GM19452 (cell line): ENCODE results near the gene ERC1.
"Not testable (repeated sequence)": the region's sequence is repeated elsewhere in the genome, so short reads cannot be mapped to it uniquely, and the experiment has no call there.

Source experiments
- ATAC-seq: cut with Tn5 transposase; IDR thresholded peaks from one replicate; pipeline ENCODE4 v1.9.1; 2021; ENCODE audit not compliant: unreplicated experiment

Gene ERC1

GRCh38 chr12:1117371-1117770 is 126.3 kb downstream of the ERC1 start:
- ATAC-seq, result no peak

GRCh38 chr12:1117970-1118563 is 127.0 kb downstream of the ERC1 start:
- ATAC-seq, result no peak

DNA sequence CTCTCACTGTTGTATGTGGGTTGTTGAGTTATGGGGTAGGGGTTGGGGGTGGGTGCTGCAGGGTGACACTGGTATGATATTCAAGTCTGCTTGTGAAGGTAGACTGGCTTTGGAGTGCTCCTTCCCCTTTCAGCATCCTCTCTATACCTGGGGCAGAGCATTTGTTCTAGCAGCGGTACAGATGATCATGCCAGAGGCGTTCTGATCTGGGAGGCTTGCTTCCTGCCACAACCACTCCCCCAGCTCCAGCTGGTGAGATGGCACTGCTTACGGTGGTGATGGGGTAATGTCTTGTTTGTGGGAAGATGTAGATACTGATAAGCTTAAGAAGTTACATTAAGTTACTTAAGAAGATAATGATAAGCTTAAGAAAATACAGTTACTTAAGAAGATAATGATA is 131.8 kb downstream of the ERC1 start:
- ATAC-seq, result no peak

- no peak for ATAC-seq
These were observed 135.1 kb downstream of the ERC1 start for GRCh38 chr12:1126091-1126490.

GRCh38 chr12:1127021-1127420 is 136.0 kb downstream of the ERC1 start:
- no peak for ATAC-seq

DNA sequence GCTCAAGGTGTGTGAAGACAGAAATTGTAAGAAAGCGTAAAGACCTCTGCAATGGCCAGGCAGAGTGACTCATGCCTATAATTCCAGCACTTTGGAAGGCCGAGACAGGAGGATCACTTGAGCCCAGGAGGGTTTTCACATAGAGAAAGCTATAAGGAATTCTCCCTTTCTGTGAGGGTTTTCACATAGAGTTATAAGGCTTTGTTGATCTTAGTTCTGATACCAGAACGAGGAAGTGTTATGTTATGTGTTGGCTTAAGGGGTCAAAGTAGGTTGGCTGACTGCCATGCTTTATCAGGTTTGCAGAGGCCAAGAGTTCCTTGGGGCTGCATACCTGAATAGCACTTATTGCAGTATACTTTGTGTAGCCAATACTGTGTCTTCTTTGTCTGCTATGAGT is 139.1 kb downstream of the ERC1 start:
- ATAC-seq, result no peak

DNA sequence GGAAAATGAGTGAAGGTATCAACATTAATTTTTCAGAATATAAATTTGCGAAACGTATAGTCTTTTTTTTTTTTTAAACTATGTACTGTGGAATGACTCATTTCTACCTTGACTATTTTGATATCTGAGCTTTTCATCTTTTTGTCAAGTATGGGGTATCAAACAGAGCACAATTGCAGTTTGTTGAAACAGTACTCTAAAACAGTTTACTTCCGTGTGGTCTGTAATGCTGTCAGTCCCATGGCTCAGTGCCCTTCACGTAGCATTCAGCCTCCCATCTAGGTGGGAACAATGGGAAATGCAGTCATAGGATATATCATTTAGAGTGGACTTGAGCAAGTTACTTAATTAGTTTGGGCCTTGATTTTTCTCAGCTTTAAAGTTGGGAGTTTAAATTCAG is 139.5 kb downstream of the ERC1 start:
- no peak for ATAC-seq

- ATAC-seq, result no peak
These were observed 140.8 kb downstream of the ERC1 start for GRCh38 chr12:1131811-1132224.

DNA sequence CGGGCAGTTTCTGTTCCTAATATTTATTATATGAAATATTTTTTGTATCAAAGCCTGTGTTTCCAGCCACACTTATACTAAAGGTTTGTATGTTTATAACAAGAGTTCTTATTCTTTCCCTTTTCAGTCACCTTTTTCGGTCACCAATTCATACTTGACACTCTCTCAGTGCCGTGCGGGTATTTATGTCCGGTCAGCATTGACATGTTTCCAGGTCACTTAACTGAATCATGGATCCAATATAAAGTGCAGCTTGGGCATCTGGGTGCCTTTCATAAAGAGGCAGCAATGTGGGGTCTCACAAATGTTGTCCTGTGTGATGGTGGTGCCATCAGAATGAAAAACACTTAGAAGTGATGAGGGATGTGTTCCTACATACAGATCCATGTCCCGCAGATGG is 141.3 kb downstream of the ERC1 start:
- ATAC-seq, result no peak

GRCh38 chr12:1138691-1139090 is 147.7 kb downstream of the ERC1 start:
- ATAC-seq, result no peak

DNA sequence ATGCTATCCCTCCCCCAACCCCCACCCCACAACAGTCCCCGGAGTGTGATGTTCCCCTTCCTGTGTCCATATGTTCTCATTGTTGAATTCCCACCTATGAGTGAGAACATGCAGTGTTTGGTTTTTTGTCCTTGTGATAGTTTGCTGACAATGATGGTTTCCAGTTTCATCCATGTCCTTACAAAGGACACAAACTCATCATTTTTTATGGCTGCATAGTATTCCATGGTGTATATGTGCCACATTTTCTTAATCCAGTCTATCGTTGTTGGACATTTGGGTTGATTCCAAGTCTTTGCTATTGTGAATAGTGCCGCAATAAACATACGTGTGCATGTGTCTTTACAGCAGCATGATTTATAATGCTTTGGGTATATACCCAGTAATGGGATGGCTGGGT is 155.7 kb downstream of the ERC1 start:
- ATAC-seq, result not testable (repeated sequence)

GRCh38 chr12:1147821-1148220 is 156.8 kb downstream of the ERC1 start:
- ATAC-seq, result no peak

GRCh38 chr12:1157046-1157445 is 166.0 kb downstream of the ERC1 start:
- no peak for ATAC-seq

DNA sequence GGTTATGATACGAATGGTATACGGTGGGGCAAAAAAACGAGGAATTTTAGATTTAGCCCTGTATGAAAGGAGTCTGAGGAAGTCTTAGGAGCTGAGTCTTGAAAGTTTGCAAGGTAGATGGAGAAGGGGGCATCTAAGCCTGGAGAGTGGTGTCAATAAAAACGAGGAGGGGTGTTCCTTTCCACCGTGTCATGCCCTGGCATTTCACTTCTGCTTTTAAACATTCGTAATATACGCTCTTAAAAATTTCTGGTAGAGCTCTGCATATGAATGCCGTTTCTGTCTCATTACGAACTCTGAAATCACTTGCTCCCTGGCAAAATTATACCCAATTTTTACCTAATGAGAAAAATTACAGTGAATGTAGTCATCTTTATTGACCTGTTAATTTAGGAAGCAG is 170.2 kb downstream of the ERC1 start:
- ATAC-seq, result no peak

- no peak for ATAC-seq
These were observed 171.2 kb downstream of the ERC1 start for GRCh38 chr12:1162081-1162760.

GRCh38 chr12:1167784-1168183 is 176.8 kb downstream of the ERC1 start:
- ATAC-seq, result no peak

GRCh38 chr12:1170411-1170810 is 179.4 kb downstream of the ERC1 start:
- no peak for ATAC-seq

- no peak for ATAC-seq
These were observed 180.8 kb downstream of the ERC1 start for GRCh38 chr12:1171657-1172408.

DNA sequence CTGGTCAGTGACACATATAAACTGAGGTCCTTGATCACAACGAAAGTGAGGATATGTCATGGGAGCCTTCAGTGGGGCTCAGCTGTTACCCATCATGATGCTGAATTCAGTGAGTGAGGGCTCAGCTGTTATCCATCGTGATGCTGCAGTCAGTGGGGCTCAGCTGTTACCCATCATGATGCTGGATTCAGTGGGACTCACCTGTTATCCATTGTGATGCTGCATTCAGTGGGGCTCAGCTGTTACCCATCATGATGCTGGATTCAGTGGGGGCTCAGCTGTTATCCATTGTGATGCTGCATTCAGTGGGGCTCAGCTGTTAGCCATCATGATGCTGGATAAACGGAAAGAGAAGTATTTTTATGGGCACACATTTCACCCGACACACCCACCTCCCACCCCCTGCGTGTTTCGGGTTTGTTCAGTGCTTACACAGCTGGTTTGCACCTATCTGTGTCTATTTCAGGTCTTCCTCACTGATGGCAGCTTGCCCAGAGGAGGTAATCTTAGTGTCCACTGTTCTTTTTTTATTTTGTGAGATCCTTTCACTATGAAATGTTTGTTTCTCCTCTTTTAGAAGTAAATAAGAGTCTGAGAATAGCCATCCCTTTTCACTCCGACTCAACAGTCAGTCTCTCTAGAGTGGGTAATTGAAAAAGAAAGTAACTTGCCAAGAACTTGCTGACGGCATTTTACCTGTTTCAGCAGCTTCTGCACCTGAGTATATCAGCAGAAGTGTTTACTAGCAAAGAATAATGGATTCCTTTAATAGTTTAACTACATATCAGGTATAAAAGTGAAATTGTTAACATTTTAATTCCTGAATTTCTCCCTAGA is 183.0 kb downstream of the ERC1 start:
- ATAC-seq, result no peak

DNA sequence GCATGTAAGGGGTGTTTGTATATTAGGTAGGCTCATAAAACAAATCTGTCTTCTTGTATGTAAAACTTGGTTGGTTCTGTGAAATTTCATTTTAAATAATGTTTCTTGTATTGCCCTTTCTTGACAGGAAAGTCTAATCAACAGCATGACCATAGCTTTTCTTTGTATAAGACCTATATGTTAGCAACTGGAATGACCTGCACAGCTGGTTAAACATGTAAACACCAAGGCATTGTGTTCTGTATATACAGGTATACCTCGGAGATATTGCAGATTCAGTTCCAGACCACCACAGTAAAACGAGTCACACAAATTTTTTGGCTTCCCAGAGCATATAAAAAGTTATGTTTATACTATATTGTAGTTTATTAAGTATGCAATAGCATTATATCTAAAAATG is 183.6 kb downstream of the ERC1 start:
- ATAC-seq, result no peak

DNA sequence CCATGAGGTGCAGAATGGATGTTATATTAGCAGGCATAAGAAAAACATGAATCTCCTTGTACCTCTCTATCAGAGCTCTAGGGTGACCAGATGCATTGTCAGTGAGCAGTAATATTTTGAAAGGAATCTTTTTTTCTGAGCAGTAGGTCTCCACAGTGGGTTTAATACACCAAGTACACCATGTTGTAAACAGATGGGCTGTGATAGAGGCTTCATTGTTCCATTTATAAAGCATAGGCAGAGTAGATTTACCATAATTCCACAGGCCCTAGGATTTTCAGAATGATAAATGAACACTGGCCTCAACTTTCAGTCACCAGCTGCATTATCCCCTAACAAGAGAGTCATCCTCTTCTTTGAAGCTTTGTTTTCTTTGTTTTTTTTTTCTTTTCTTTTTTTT is 185.2 kb downstream of the ERC1 start:
- no peak for ATAC-seq
